PFSK-1 (cell line): Measurements from ENCODE around the gene CC2D1A.

Source experiments
- POLR2AphosphoS5 ChIP-seq: IDR thresholded peaks from 2 replicates; pipeline ENCODE4 v1.6.1; 2012; ENCODE audit warnings: low read depth, mild to moderate bottlenecking, control low read depth, low read length, moderate library complexity
- SIN3A ChIP-seq: IDR thresholded peaks from 2 replicates; pipeline ENCODE4 v1.6.1; 2012; ENCODE audit warnings: mild to moderate bottlenecking, low read length, moderate library complexity, borderline replicate concordance; ENCODE audit not compliant: insufficient read depth

- no peak for TF ChIP-seq POLR2AphosphoS5
- no peak for TF ChIP-seq SIN3A
Observed at GRCh38 chr19:13979686-13980085, 73.7 kb downstream of the CC2D1A start.
